ENCODE data around the gene RSAD1.

GRCh38 chr17:50517011-50517410 lies 38.4 kb downstream of the RSAD1 start:
- TF ChIP-seq EP300 (IDR thresholded peaks at IDR 0.05) (no peak), CTCF (IDR thresholded peaks at IDR 0.05) (no peak), POLR2AphosphoS5 (IDR thresholded peaks at IDR 0.05) (no peak)

Data from suprapubic skin (tissue), 4 donors.